ENCODE data around the gene GLT1D1. TPM values are rescaled to one million over a fixed set of nuclear protein-coding genes. Genes with fewer than 3 reads are reported as not detected.

Gene GLT1D1
- total RNA-seq, 1 donor from 2014 or later, result 0.44 TPM

GRCh38 chr12:128969480-128970055, 116.3 kb downstream of the GLT1D1 start:
- peaks cover 20% of the 10 kb centered on the region for H3K27me3 Mint-ChIP-seq (ENCODE audit: unreplicated experiment)
- no peak overlapping the region for H3K27ac Mint-ChIP-seq (ENCODE audit: unreplicated experiment)
- DNase-seq (ENCODE audit: low spot score), result peak; percentile 29
- H3K9me3 Mint-ChIP-seq (ENCODE audit: unreplicated experiment), result peaks cover 16% of the 10 kb centered on the region
- TF ChIP-seq CTCF (IDR thresholded peaks at IDR 0.05; ENCODE audit: unreplicated experiment), result no peak
- no peak overlapping the region for H3K4me3 Mint-ChIP-seq (ENCODE audit: unreplicated experiment)
- H3K36me3 Mint-ChIP-seq (ENCODE audit: low read depth, unreplicated experiment), result peaks cover 10% of the 10 kb centered on the region
- no peaks in the 10 kb centered on the region for H3K4me1 Mint-ChIP-seq (ENCODE audit: unreplicated experiment)

- Mint-ChIP-seq H3K9me3 (ENCODE audit: unreplicated experiment) (peaks cover 10% of the 10 kb centered on the region), H3K4me1 (ENCODE audit: unreplicated experiment) (no peaks in the 10 kb centered on the region), H3K4me3 (ENCODE audit: unreplicated experiment) (no peak overlapping the region), H3K27me3 (ENCODE audit: unreplicated experiment) (peaks cover 20% of the 10 kb centered on the region), H3K27ac (ENCODE audit: unreplicated experiment) (no peak overlapping the region), H3K36me3 (ENCODE audit: low read depth, unreplicated experiment) (peaks cover 5% of the 10 kb centered on the region)
- no peak for DNase-seq (ENCODE audit: low spot score)
- TF ChIP-seq CTCF (IDR thresholded peaks at IDR 0.05; ENCODE audit: unreplicated experiment), result no peak
Measured at GRCh38 chr12:128970110-128970509, 116.8 kb downstream of the GLT1D1 start.

GRCh38 chr12:128970941-128971340, 117.7 kb downstream of the GLT1D1 start:
- Mint-ChIP-seq H3K27me3 (ENCODE audit: unreplicated experiment) (peaks cover 18% of the 10 kb centered on the region), H3K36me3 (ENCODE audit: low read depth, unreplicated experiment) (peaks cover 5% of the 10 kb centered on the region), H3K9me3 (ENCODE audit: unreplicated experiment) (peaks cover 10% of the 10 kb centered on the region), H3K4me1 (ENCODE audit: unreplicated experiment) (no peaks in the 10 kb centered on the region), H3K4me3 (ENCODE audit: unreplicated experiment) (no peak overlapping the region), H3K27ac (ENCODE audit: unreplicated experiment) (no peak overlapping the region)
- TF ChIP-seq CTCF (IDR thresholded peaks at IDR 0.05; ENCODE audit: unreplicated experiment), result no peak
- no peak for DNase-seq (ENCODE audit: low spot score)

- no peak for DNase-seq (ENCODE audit: low spot score)
- Mint-ChIP-seq H3K27me3 (ENCODE audit: unreplicated experiment) (peaks cover 15% of the 10 kb centered on the region), H3K9me3 (ENCODE audit: unreplicated experiment) (peaks cover 10% of the 10 kb centered on the region), H3K4me1 (ENCODE audit: unreplicated experiment) (no peaks in the 10 kb centered on the region), H3K27ac (ENCODE audit: unreplicated experiment) (no peak overlapping the region), H3K4me3 (ENCODE audit: unreplicated experiment) (no peak overlapping the region), H3K36me3 (ENCODE audit: low read depth, unreplicated experiment) (peaks cover 5% of the 10 kb centered on the region)
- no peak for TF ChIP-seq CTCF (IDR thresholded peaks at IDR 0.05; ENCODE audit: unreplicated experiment)
Measured at GRCh38 chr12:128971802-128972201, 118.5 kb downstream of the GLT1D1 start.

GRCh38 chr12:128973883-128974681, 120.8 kb downstream of the GLT1D1 start:
- no peak for TF ChIP-seq CTCF (IDR thresholded peaks at IDR 0.05; ENCODE audit: unreplicated experiment)
- peaks cover 9% of the 10 kb centered on the region for H3K36me3 Mint-ChIP-seq (ENCODE audit: low read depth, unreplicated experiment)
- H3K4me3 Mint-ChIP-seq (ENCODE audit: unreplicated experiment), result no peak overlapping the region
- H3K27me3 Mint-ChIP-seq (ENCODE audit: unreplicated experiment), result peaks cover 12% of the 10 kb centered on the region
- no peak overlapping the region for H3K27ac Mint-ChIP-seq (ENCODE audit: unreplicated experiment)
- H3K9me3 Mint-ChIP-seq (ENCODE audit: unreplicated experiment), result peaks cover 6% of the 10 kb centered on the region
- no peaks in the 10 kb centered on the region for H3K4me1 Mint-ChIP-seq (ENCODE audit: unreplicated experiment)
- DNase-seq (ENCODE audit: low spot score), result no peak
